Gastroesophageal sphincter (tissue), 3 donors: ENCODE data around the gene TBC1D10A.

Experiments
- CTCF ChIP-seq, 4 experiments: fragments of 200-600 bp in 2 of 4; fragments of 450-650 bp in 2 of 4; sonication (generic) in 1 of 4; IDR thresholded peaks; one replicate each; pipeline ENCODE4 v1.5.1; 2017 to 2019; ENCODE audit warnings: antibody characterized with exemption in 4 of 4, mild to moderate bottlenecking in 2 of 4, moderate library complexity in 2 of 4
- POLR2A ChIP-seq, 2 donors: fragments of 450-650 bp; IDR thresholded peaks; one replicate each; pipeline ENCODE4 v1.6.1; 2017; ENCODE audit warnings: antibody characterized with exemption in 2 of 2, mild to moderate bottlenecking in 2 of 2, moderate library complexity in 1 of 2
- POLR2AphosphoS5 ChIP-seq: sonication (generic); formaldehyde crosslinking; IDR thresholded peaks from one replicate; pipeline ENCODE4 v1.6.1; 2017; ENCODE audit warnings: antibody characterized with exemption

- no peak for TF ChIP-seq POLR2A (IDR thresholded peaks at IDR 0.05)
- no peak for TF ChIP-seq CTCF (IDR thresholded peaks at IDR 0.05)
- TF ChIP-seq POLR2AphosphoS5 = no peak
Measured at GRCh38 chr22:30336752-30337460, 10.2 kb upstream of the TBC1D10A start.
